Lower lobe of right lung (tissue), 2 donors: ENCODE results near the gene SGK2. TPM values are rescaled to one million over a fixed set of nuclear protein-coding genes. Genes with fewer than 3 reads are reported as not detected.

Source experiments
- ATAC-seq, 2 donors: fragments of 200-7000 bp; cut with Tn5 transposase; one replicate each; pipeline ENCODE4 v1.9.1; 2020 to 2022; ENCODE audit warnings: mild to moderate bottlenecking in 2 of 2, moderate library complexity in 2 of 2
- DNase-seq: peaks from one replicate; pipeline ENCODE4 v3.0.0-alpha.2; 2020
- H3K27ac ChIP-seq: fragments of 200-600 bp; one replicate; pipeline ENCODE4 v1.8.0; 2022
- H3K27me3 ChIP-seq: fragments of 200-600 bp; one replicate; pipeline ENCODE4 v1.8.0; 2022; ENCODE audit warnings: low read depth
- H3K36me3 ChIP-seq: fragments of 200-600 bp; one replicate; pipeline ENCODE4 v1.8.0; 2022; ENCODE audit warnings: mild to moderate bottlenecking
- H3K4me1 ChIP-seq: fragments of 200-600 bp; one replicate; pipeline ENCODE4 v1.8.0; 2022
- H3K4me3 ChIP-seq: fragments of 200-600 bp; one replicate; pipeline ENCODE4 v1.8.0; 2022; ENCODE audit warnings: mild to moderate bottlenecking
- H3K9me3 ChIP-seq: fragments of 200-600 bp; one replicate; pipeline ENCODE4 v1.8.0; 2022
- intact Hi-C: fragments of 100-400 bp; cut with DNase I; formaldehyde crosslinking; loops from one replicate; pipeline ENCODE4 v1.11.0; 2022
- total RNA-seq: library from RNA; stranded (reverse); fragmentation: NEBNext Ultra II Directional; extraction: Animal tissue kit (Norgen Biotek cat#: 25700); gene quantifications from one replicate; pipeline ENCODE4 v1.2.1, GENCODE V29; 2021
- TF ChIP-seq, protein P1 (sequence below): fragments of 200-600 bp; IDR thresholded peaks from one replicate; pipeline ENCODE4 v1.8.0; 2022; ENCODE audit warnings: antibody characterized with exemption, mild to moderate bottlenecking
- donor health status: DM: no; HTN: yes; CAD: no; lungs with severe emphysema.

The SGK2 gene
- total RNA-seq, 1 donor from 2014 or later = 1.2 TPM

DNA sequence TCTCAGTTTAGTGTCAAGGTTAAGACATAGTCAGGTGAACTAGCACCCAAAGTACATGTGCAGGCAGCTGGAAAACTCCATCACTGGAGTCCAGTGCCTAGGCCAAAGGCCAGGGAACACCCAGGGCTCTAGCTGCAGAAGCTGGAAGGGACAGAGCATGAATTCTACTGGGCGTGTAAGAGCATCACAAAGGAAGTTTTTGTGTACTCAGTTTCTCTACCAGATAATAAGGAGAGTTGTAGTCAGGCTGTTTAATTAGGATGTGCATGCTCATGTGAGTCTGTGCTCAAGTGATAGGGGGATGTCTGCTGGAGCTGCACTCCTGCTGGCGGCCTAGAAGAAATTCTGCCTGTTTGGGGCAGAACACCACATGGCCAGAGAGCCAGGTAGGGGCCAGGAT is 43.2 kb upstream of the SGK2 start:
- H3K4me3 ChIP-seq = no peak overlapping the region
- H3K9me3 ChIP-seq = no peaks in the 10 kb centered on the region
- H3K4me1 ChIP-seq = peaks cover 13% of the 10 kb centered on the region
- ATAC-seq (no peak), DNase-seq (no peak)
- TF ChIP-seq, protein P1, sequence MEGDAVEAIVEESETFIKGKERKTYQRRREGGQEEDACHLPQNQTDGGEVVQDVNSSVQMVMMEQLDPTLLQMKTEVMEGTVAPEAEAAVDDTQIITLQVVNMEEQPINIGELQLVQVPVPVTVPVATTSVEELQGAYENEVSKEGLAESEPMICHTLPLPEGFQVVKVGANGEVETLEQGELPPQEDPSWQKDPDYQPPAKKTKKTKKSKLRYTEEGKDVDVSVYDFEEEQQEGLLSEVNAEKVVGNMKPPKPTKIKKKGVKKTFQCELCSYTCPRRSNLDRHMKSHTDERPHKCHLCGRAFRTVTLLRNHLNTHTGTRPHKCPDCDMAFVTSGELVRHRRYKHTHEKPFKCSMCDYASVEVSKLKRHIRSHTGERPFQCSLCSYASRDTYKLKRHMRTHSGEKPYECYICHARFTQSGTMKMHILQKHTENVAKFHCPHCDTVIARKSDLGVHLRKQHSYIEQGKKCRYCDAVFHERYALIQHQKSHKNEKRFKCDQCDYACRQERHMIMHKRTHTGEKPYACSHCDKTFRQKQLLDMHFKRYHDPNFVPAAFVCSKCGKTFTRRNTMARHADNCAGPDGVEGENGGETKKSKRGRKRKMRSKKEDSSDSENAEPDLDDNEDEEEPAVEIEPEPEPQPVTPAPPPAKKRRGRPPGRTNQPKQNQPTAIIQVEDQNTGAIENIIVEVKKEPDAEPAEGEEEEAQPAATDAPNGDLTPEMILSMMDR = no peak
- H3K27ac ChIP-seq = no peak overlapping the region
- H3K27me3 ChIP-seq = no peaks in the 10 kb centered on the region
- peaks cover 3% of the 10 kb centered on the region for H3K36me3 ChIP-seq
- intact Hi-C loops = no loop called here

DNA sequence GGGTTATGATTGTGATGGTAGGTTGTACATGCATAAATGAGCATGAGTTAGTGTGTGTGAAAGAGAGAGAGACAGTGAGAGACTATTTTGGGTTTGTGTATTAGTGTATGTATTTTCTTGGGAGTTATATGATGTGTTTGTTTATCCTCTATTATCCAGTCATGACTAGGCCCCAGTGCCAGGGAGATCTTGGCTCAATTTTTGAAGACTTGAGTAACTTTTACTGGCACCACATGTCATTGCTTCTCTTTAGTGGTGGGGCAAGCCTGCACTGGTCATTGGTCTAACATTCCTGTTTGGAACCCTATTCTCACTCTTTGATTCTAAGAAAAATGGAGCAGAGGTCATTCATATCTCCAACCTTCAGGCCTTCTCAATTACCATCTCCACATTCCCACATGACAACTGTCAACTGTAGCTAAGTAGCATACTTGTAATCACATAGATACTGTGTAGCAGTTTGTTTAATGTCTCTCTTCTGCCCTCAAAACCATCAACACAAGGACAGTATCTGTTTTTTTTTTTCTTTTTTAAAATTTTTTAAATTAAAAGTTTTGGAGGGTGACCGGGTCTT is 42.5 kb upstream of the SGK2 start:
- Histone ChIP-seq H3K27me3 (no peaks in the 10 kb centered on the region), H3K9me3 (no peaks in the 10 kb centered on the region), H3K36me3 (peaks cover 3% of the 10 kb centered on the region), H3K27ac (no peak overlapping the region), H3K4me3 (no peak overlapping the region), H3K4me1 (peaks cover 13% of the 10 kb centered on the region)
- intact Hi-C loops = no loop called here
- DNase-seq = no peak
- TF ChIP-seq, protein P1 = no peak
- no peak for ATAC-seq

DNA sequence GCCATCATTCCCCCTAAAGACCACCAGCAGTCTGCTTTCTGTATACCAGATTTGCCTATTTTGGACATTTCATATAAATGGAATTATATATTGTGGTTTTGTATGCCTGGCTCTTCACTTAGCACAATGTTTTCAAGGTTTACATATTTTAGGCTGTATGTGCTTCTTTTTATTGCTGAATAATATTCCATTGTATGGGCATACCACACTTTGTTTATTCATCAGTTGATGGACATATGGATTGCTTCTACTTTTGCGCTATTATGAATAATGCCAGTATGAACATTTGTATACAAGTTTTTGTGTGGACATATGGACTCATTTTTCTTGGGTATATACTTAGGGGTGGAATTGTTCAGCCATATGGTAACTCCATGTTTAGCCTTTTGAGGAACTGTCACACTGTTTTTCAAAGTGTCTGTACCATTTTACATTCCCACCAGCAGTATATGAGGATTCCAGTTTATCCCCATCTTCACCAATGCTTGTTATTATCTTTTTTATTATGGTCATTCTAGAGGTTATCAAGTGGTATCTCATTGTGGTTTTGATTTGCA is 38.7 kb upstream of the SGK2 start:
- TF ChIP-seq, protein P1 = no peak
- Histone ChIP-seq H3K4me3 (no peak overlapping the region), H3K9me3 (no peaks in the 10 kb centered on the region), H3K4me1 (peaks cover 9% of the 10 kb centered on the region), H3K27me3 (no peaks in the 10 kb centered on the region), H3K36me3 (peaks cover 3% of the 10 kb centered on the region), H3K27ac (no peak overlapping the region)
- no peak for DNase-seq
- intact Hi-C loops = no loop called here
- ATAC-seq = no peak

DNA sequence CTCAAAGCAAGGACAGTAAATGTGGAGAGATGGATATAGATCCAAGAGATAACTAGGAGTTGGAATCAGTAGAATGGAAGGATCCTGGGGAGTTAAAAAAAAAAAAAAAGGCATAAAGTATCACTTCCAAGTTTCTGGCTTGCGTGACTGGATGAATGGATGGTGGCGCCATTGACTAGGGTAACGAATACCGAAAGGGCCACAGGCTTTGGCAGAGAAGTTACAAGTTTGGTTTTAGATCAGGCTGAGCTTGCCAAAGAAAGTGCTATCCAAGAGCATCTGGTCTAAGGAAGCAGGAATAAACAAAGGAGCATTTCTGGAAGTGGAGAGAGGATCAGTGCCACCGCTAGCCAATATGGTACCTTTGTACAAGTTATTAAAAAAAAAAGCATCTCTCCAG is 33.8 kb upstream of the SGK2 start:
- H3K9me3 ChIP-seq = no peaks in the 10 kb centered on the region
- no peaks in the 10 kb centered on the region for H3K4me1 ChIP-seq
- ATAC-seq (no peak), DNase-seq (no peak)
- H3K4me3 ChIP-seq = no peak overlapping the region
- no peaks in the 10 kb centered on the region for H3K36me3 ChIP-seq
- H3K27me3 ChIP-seq = no peaks in the 10 kb centered on the region
- intact Hi-C loops = no loop called here
- no peak overlapping the region for H3K27ac ChIP-seq
- TF ChIP-seq, protein P1 = no peak

DNA sequence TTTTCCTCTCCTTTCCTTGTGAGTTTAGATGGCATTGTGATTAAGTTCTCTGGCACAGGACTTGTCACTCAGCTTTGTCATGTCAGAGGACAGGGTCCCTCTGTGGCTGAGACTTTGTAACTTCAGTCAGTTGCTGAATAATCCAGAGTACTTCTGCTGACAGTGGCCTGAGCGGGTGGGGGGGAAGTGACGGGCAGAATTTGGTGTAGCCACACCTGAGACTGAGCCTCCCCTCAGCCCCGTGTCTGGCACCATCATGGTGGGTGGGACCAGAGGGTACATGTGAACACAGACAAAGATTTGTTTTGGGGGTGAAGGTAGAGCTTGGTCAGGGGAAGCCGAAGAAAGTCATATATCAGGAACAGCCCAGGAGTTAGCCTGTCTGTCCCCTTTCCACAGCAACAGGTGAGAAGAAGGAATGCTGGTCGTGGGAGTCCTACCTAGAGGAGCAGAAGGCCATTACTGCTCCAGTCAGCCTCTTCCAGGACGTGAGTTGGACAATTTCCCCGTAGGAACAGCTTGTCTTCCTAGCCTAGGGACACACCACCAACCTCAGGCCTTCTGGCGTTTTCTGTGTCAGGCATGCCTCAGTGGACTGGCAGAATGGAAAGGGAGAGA is 30.5 kb upstream of the SGK2 start:
- no peak for ATAC-seq
- H3K4me1 ChIP-seq = no peaks in the 10 kb centered on the region
- H3K27me3 ChIP-seq = no peaks in the 10 kb centered on the region
- H3K9me3 ChIP-seq = no peaks in the 10 kb centered on the region
- no peak overlapping the region for H3K27ac ChIP-seq
- no peaks in the 10 kb centered on the region for H3K36me3 ChIP-seq
- H3K4me3 ChIP-seq = no peak overlapping the region
- DNase-seq = no peak
- TF ChIP-seq, protein P1 = no peak
- intact Hi-C loops = no loop called here
